Astrocyte (in vitro differentiated cells and primary cell): ENCODE measurements around the gene USPL1. TPM values are rescaled to one million over a fixed set of nuclear protein-coding genes. Genes with fewer than 3 reads are reported as not detected.
"Not testable (repeated sequence)": the region's sequence is repeated elsewhere in the genome, so short reads cannot be mapped to it uniquely, and the experiment has no call there.

Experiments used
- DNase-seq: peaks from one replicate; pipeline ENCODE4 v3.0.0-alpha.2; 2010; ENCODE audit warnings: low read depth
- FAIRE-seq: peaks from 2 replicates; lab custom pipeline; 2011; peaks lifted over from hg19 to GRCh38; lab: Jason Lieb, UNC
- H2AFZ ChIP-seq: 2 replicates; pipeline ENCODE4 v1.6.0; 2012; ENCODE audit warnings: low read depth, low read length, inconsistent platforms
- H3K27ac ChIP-seq: 2 replicates; pipeline ENCODE4 v1.5.1; 2011; ENCODE audit warnings: low read depth, low read length, inconsistent platforms
- H3K27me3 ChIP-seq: 2 replicates; pipeline ENCODE4 v1.6.0; 2011; ENCODE audit warnings: low read length, inconsistent platforms; ENCODE audit not compliant: insufficient read depth
- H3K36me3 ChIP-seq: 2 replicates; pipeline ENCODE4 v1.5.1; 2011; ENCODE audit warnings: low read length, inconsistent platforms; ENCODE audit not compliant: insufficient read depth
- H3K4me1 ChIP-seq: 2 replicates; pipeline ENCODE4 v1.5.1; 2011; ENCODE audit warnings: low read length, inconsistent platforms; ENCODE audit not compliant: insufficient read depth
- H3K4me2 ChIP-seq: 2 replicates; pipeline ENCODE4 v1.6.0; 2012; ENCODE audit warnings: low read length, inconsistent platforms
- H3K4me3 ChIP-seq: 2 replicates; pipeline ENCODE4 v1.5.1; 2011; ENCODE audit warnings: low read depth, mild to moderate bottlenecking, low read length, inconsistent platforms; ENCODE audit not compliant: insufficient read depth
- H3K79me2 ChIP-seq: 2 replicates; pipeline ENCODE4 v1.6.0; 2012; ENCODE audit warnings: mild to moderate bottlenecking, low read length, inconsistent platforms; ENCODE audit not compliant: insufficient read depth
- H3K9ac ChIP-seq: 2 replicates; pipeline ENCODE4 v1.6.0; 2012; ENCODE audit warnings: mild to moderate bottlenecking, low read length, inconsistent platforms
- H3K9me3 ChIP-seq: 2 replicates; pipeline ENCODE4 v1.5.1; 2012; ENCODE audit warnings: low read depth, mild to moderate bottlenecking, low read length, inconsistent platforms; ENCODE audit not compliant: insufficient read depth
- H4K20me1 ChIP-seq: 2 replicates; pipeline ENCODE4 v1.6.0; 2012; ENCODE audit warnings: low read length, inconsistent platforms; ENCODE audit not compliant: insufficient read depth
- H3K27ac Mint-ChIP-seq: one replicate; pipeline ENCODE4 v1.8.0; 2021; ENCODE audit warnings: mild to moderate bottlenecking, mixed read lengths; ENCODE audit not compliant: unreplicated experiment
- H3K27me3 Mint-ChIP-seq: one replicate; pipeline ENCODE4 v1.8.0; 2021; ENCODE audit warnings: low read depth, mixed read lengths; ENCODE audit not compliant: unreplicated experiment
- H3K36me3 Mint-ChIP-seq: one replicate; pipeline ENCODE4 v1.8.0; 2021; ENCODE audit warnings: low read depth, mixed read lengths; ENCODE audit not compliant: unreplicated experiment
- H3K4me1 Mint-ChIP-seq: one replicate; pipeline ENCODE4 v1.8.0; 2021; ENCODE audit warnings: low read depth, mixed read lengths; ENCODE audit not compliant: unreplicated experiment
- H3K4me3 Mint-ChIP-seq: one replicate; pipeline ENCODE4 v1.8.0; 2021; ENCODE audit warnings: mild to moderate bottlenecking, moderate library complexity, mixed read lengths; ENCODE audit not compliant: unreplicated experiment
- H3K9me3 Mint-ChIP-seq: one replicate; pipeline ENCODE4 v1.8.0; 2021; ENCODE audit warnings: mild to moderate bottlenecking, mixed read lengths; ENCODE audit not compliant: unreplicated experiment
- CTCF ChIP-seq: IDR thresholded peaks from 2 replicates; pipeline ENCODE4 v1.5.1; 2011; ENCODE audit warnings: low read depth, mild to moderate bottlenecking, inconsistent platforms, low read length, moderate library complexity; ENCODE audit not compliant: insufficient read depth
- EZH2 ChIP-seq: IDR thresholded peaks from 2 replicates; pipeline ENCODE4 v1.6.1; 2012; ENCODE audit warnings: mild to moderate bottlenecking, low read length, inconsistent platforms; ENCODE audit not compliant: insufficient read depth
- total RNA-seq: library from RNA; stranded (reverse); gene quantifications from 2 replicates; pipeline ENCODE4 v1.2.1, GENCODE V29; 2021

USPL1 gene
- total RNA-seq, 1 donor from 2014 or later: 29.6 TPM

DNA sequence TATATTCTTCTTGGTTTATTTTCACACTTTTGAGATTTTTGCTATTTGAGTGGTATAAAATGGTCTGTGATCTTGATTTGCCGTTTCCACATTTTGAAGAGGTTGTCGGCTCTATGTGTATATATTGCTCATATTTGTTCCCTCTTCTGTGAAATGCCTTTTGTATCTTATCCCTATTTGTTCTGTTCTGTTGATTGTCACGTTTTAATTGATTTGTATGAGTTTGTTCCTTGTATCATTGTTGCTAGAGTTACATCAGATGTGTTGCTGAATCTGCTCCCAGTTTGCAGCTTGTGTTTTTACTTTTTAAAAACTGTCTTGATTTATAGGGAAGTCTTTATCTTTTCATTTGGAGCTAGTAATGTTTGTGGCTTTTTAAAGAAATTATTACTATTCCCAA is 17.1 kb downstream of the USPL1 start:
- Mint-ChIP-seq H3K9me3 (no peaks in the 10 kb centered on the region), H3K4me1 (peaks cover 3% of the 10 kb centered on the region), H3K36me3 (peaks cover 4% of the 10 kb centered on the region), H3K4me3 (no peak overlapping the region), H3K27ac (no peak overlapping the region), H3K27me3 (no peaks in the 10 kb centered on the region)
- peaks cover 26% of the 10 kb centered on the region for H3K36me3 ChIP-seq
- FAIRE-seq (no peak), DNase-seq (no peak)
- peaks cover 89% of the 10 kb centered on the region for H3K79me2 ChIP-seq
- peaks cover 5% of the 10 kb centered on the region for H3K4me1 ChIP-seq
- H3K4me3 ChIP-seq: no peak overlapping the region
- no peak for TF ChIP-seq CTCF
- TF ChIP-seq EZH2: no peak
- H4K20me1 ChIP-seq: peaks cover 53% of the 10 kb centered on the region
- no peak overlapping the region for H3K4me2 ChIP-seq
- no peaks in the 10 kb centered on the region for H3K9me3 ChIP-seq
- no peaks in the 10 kb centered on the region for H3K27me3 ChIP-seq
- no peak overlapping the region for H3K27ac ChIP-seq
- no peak overlapping the region for H2AFZ ChIP-seq
- H3K9ac ChIP-seq: no peak overlapping the region

- H3K4me2 ChIP-seq: no peak overlapping the region
- no peak overlapping the region for H2AFZ ChIP-seq
- Mint-ChIP-seq H3K36me3 (peaks cover 8% of the 10 kb centered on the region), H3K4me3 (no peak overlapping the region), H3K27me3 (no peaks in the 10 kb centered on the region), H3K9me3 (no peaks in the 10 kb centered on the region), H3K4me1 (peaks cover 3% of the 10 kb centered on the region), H3K27ac (no peak overlapping the region)
- FAIRE-seq: no peak
- no peak for DNase-seq
- no peak overlapping the region for H3K9ac ChIP-seq
- TF ChIP-seq EZH2 (no peak), CTCF (no peak)
- peaks cover 25% of the 10 kb centered on the region for H3K36me3 ChIP-seq
- H4K20me1 ChIP-seq: peaks cover 67% of the 10 kb centered on the region
- peaks cover 86% of the 10 kb centered on the region for H3K79me2 ChIP-seq
- H3K4me3 ChIP-seq: no peak overlapping the region
- H3K4me1 ChIP-seq: peaks cover 5% of the 10 kb centered on the region
- no peaks in the 10 kb centered on the region for H3K27me3 ChIP-seq
- H3K9me3 ChIP-seq: no peaks in the 10 kb centered on the region
- no peak overlapping the region for H3K27ac ChIP-seq
Measured at GRCh38 chr13:30638301-30638700, 20.6 kb downstream of the USPL1 start.

GRCh38 chr13:30639671-30640070 is 22.0 kb downstream of the USPL1 start:
- Mint-ChIP-seq H3K27me3 (no peaks in the 10 kb centered on the region), H3K36me3 (peaks cover 8% of the 10 kb centered on the region), H3K27ac (no peak overlapping the region), H3K4me1 (peaks cover 3% of the 10 kb centered on the region), H3K9me3 (no peaks in the 10 kb centered on the region), H3K4me3 (no peak overlapping the region)
- no peak overlapping the region for H3K4me2 ChIP-seq
- H4K20me1 ChIP-seq: peaks cover 60% of the 10 kb centered on the region
- H2AFZ ChIP-seq: no peak overlapping the region
- DNase-seq (peak; percentile 64), FAIRE-seq (no peak)
- H3K36me3 ChIP-seq: peaks cover 25% of the 10 kb centered on the region
- H3K27me3 ChIP-seq: no peaks in the 10 kb centered on the region
- no peak for TF ChIP-seq EZH2
- TF ChIP-seq CTCF: no peak
- H3K9ac ChIP-seq: no peak overlapping the region
- H3K27ac ChIP-seq: no peak overlapping the region
- no peaks in the 10 kb centered on the region for H3K9me3 ChIP-seq
- H3K4me1 ChIP-seq: peaks cover 5% of the 10 kb centered on the region
- peaks cover 78% of the 10 kb centered on the region for H3K79me2 ChIP-seq
- no peak overlapping the region for H3K4me3 ChIP-seq

GRCh38 chr13:30641173-30641572 is 23.5 kb downstream of the USPL1 start:
- not testable (repeated sequence) for H3K27me3 Mint-ChIP-seq, H3K9ac ChIP-seq, H3K27me3 ChIP-seq, H2AFZ ChIP-seq, H3K27ac Mint-ChIP-seq, FAIRE-seq, H3K36me3 Mint-ChIP-seq, H3K27ac ChIP-seq, H3K9me3 Mint-ChIP-seq, H3K4me3 ChIP-seq, DNase-seq, H3K4me1 ChIP-seq, H3K4me1 Mint-ChIP-seq, H3K9me3 ChIP-seq, H3K4me2 ChIP-seq
- H3K36me3 ChIP-seq: peaks cover 31% of the 10 kb centered on the region
- peak overlapping the region; percentile 48 for H3K4me3 Mint-ChIP-seq
- peaks cover 73% of the 10 kb centered on the region for H3K79me2 ChIP-seq
- peaks cover 59% of the 10 kb centered on the region for H4K20me1 ChIP-seq
